GM18505 (cell line): Measurements from ENCODE around the gene VWA8.
"Not testable (repeated sequence)": the region's sequence is repeated elsewhere in the genome, so short reads cannot be mapped to it uniquely, and the experiment has no call there.

Source experiments
- ATAC-seq: cut with Tn5 transposase; IDR thresholded peaks from one replicate; pipeline ENCODE4 v1.9.1; 2021; ENCODE audit not compliant: unreplicated experiment
- POLR2A ChIP-seq: IDR thresholded peaks from 4 replicates; pipeline ENCODE4 v1.6.1; 2011; ENCODE audit warnings: borderline replicate concordance; ENCODE audit not compliant: insufficient read depth, insufficient read length; ENCODE audit errors: extremely low read depth

VWA8 gene

GRCh38 chr13:41633776-41634175, 327.1 kb downstream of the VWA8 start:
- ATAC-seq = no peak
- no peak for TF ChIP-seq POLR2A

GRCh38 chr13:41631296-41631965, 329.5 kb downstream of the VWA8 start:
- no peak for TF ChIP-seq POLR2A
- no peak for ATAC-seq

GRCh38 chr13:41627425-41627824, 333.5 kb downstream of the VWA8 start:
- no peak for TF ChIP-seq POLR2A
- ATAC-seq = no peak

GRCh38 chr13:41624041-41624440, 336.9 kb downstream of the VWA8 start:
- TF ChIP-seq POLR2A = no peak
- ATAC-seq = no peak

GRCh38 chr13:41622432-41623429, 338.2 kb downstream of the VWA8 start:
- no peak for ATAC-seq
- no peak for TF ChIP-seq POLR2A

- TF ChIP-seq POLR2A = no peak
- ATAC-seq = no peak
These were observed 339.0 kb downstream of the VWA8 start for GRCh38 chr13:41621716-41622431.

GRCh38 chr13:41617633-41618032, 343.3 kb downstream of the VWA8 start:
- not testable (repeated sequence) for ATAC-seq

GRCh38 chr13:41616151-41616550, 344.8 kb downstream of the VWA8 start:
- TF ChIP-seq POLR2A = no peak
- no peak for ATAC-seq

GRCh38 chr13:41615528-41615855, 345.4 kb downstream of the VWA8 start:
- ATAC-seq = no peak
- no peak for TF ChIP-seq POLR2A

- TF ChIP-seq POLR2A = no peak
- no peak for ATAC-seq
These were observed 346.0 kb downstream of the VWA8 start for GRCh38 chr13:41614671-41615527.

GRCh38 chr13:41613984-41614661, 346.8 kb downstream of the VWA8 start:
- TF ChIP-seq POLR2A = no peak
- ATAC-seq = no peak

- TF ChIP-seq POLR2A = no peak
- no peak for ATAC-seq
These were observed 347.4 kb downstream of the VWA8 start for GRCh38 chr13:41613471-41613870.

- ATAC-seq = no peak
- TF ChIP-seq POLR2A = no peak
These were observed 349.5 kb downstream of the VWA8 start for GRCh38 chr13:41611385-41611784.

GRCh38 chr13:41610404-41610803, 350.5 kb downstream of the VWA8 start:
- no peak for ATAC-seq
- TF ChIP-seq POLR2A = no peak
